Nucleus accumbens (tissue), 56 donors: ENCODE measurements around the gene ETDB.
"Not testable (repeated sequence)": the region's sequence is repeated elsewhere in the genome, so short reads cannot be mapped to it uniquely, and the experiment has no call there.

Experiments used
- DNase-seq, 56 donors: peaks; one replicate each; lab custom pipeline; 2025; lab: John Stamatoyannopoulos, UW

ETDB gene

GRCh38 chrX:135120056-135120576 is at the start of gene ETDB:
Gene ETDB, minus strand, starts transcription at chrX:135120526. Its CDS starts 1,265 bp downstream, at chrX:135119261.
- not testable (repeated sequence) for DNase-seq

GRCh38 chrX:135169534-135169933 is 49.2 kb upstream of the ETDB start:
- DNase-seq = not testable (repeated sequence)

- no peak for DNase-seq
Measured at GRCh38 chrX:135168486-135168885, 48.2 kb upstream of the ETDB start.

- not testable (repeated sequence) for DNase-seq
Measured at GRCh38 chrX:135154688-135155087, 34.4 kb upstream of the ETDB start.

GRCh38 chrX:135126145-135126544 is 5.8 kb upstream of the ETDB start:
- not testable (repeated sequence) for DNase-seq

- not testable (repeated sequence) for DNase-seq
Measured at GRCh38 chrX:135116064-135116463, 4.3 kb downstream of the ETDB start.

- no peak for DNase-seq
Measured at GRCh38 chrX:135114392-135114791, 5.9 kb downstream of the ETDB start.

GRCh38 chrX:135112743-135113142 is 7.6 kb downstream of the ETDB start:
- DNase-seq = no peak

- DNase-seq = peak in 3 of 56 donors; percentile 0 to 20 (median 10)
Measured at GRCh38 chrX:135112096-135112729, 8.1 kb downstream of the ETDB start.

GRCh38 chrX:135109554-135109953 is 10.8 kb downstream of the ETDB start:
- DNase-seq = no peak

- no peak for DNase-seq
Measured at GRCh38 chrX:135099493-135099783, 20.9 kb downstream of the ETDB start.

GRCh38 chrX:135097196-135097744 is 23.1 kb downstream of the ETDB start:
- peak in 2 of 56 donors; percentile 9 to 10 for DNase-seq

GRCh38 chrX:135095715-135096114 is 24.6 kb downstream of the ETDB start:
- no peak for DNase-seq

GRCh38 chrX:135094726-135095125 is 25.6 kb downstream of the ETDB start:
- DNase-seq = no peak

- no peak for DNase-seq
Measured at GRCh38 chrX:135089126-135089525, 31.2 kb downstream of the ETDB start.

- no peak for DNase-seq
Measured at GRCh38 chrX:135087867-135088266, 32.5 kb downstream of the ETDB start.

- DNase-seq = peak in 17 of 56 donors; percentile 0 to 37 (median 7)
Measured at GRCh38 chrX:135086197-135086854, 34.0 kb downstream of the ETDB start.

- DNase-seq = no peak
Measured at GRCh38 chrX:135081693-135082404, 38.5 kb downstream of the ETDB start.
